IMR-90 (cell line): ENCODE measurements around the gene P2RY2.

Experiments
- BHLHE40 ChIP-seq: fragments of 150-350 bp; IDR thresholded peaks from 2 replicates; pipeline ENCODE4 v1.6.1; 2016; ENCODE audit warnings: mild to moderate bottlenecking, low read depth, low read length
- CEBPB ChIP-seq: IDR thresholded peaks from 2 replicates; pipeline ENCODE4 v1.6.1; 2012; ENCODE audit warnings: low read depth, low read length, improper control_type of control experiment
- CHD1 ChIP-seq: IDR thresholded peaks from 2 replicates; pipeline ENCODE4 v1.6.1; 2012; ENCODE audit warnings: low read depth, low read length, improper control_type of control experiment
- MAFK ChIP-seq: IDR thresholded peaks from 2 replicates; pipeline ENCODE4 v1.6.1; 2012; ENCODE audit warnings: low read depth, low read length, improper control_type of control experiment
- MXI1 ChIP-seq: IDR thresholded peaks from 2 replicates; pipeline ENCODE4 v1.6.1; 2012; ENCODE audit warnings: low read depth, mild to moderate bottlenecking, low read length, moderate library complexity, borderline replicate concordance
- POLR2A ChIP-seq: IDR thresholded peaks from 2 replicates; pipeline ENCODE4 v1.6.1; 2012; ENCODE audit warnings: mild to moderate bottlenecking, low read depth, low read length
- RAD21 ChIP-seq: IDR thresholded peaks from 2 replicates; pipeline ENCODE4 v1.6.1; 2012; ENCODE audit warnings: low read length, improper control_type of control experiment
- RCOR1 ChIP-seq: IDR thresholded peaks from 2 replicates; pipeline ENCODE4 v1.6.1; 2012; ENCODE audit warnings: mild to moderate bottlenecking, low read length, improper control_type of control experiment; ENCODE audit not compliant: insufficient replicate concordance
- SMC3 ChIP-seq: fragments of 150-350 bp; IDR thresholded peaks from 2 replicates; pipeline ENCODE4 v1.6.1; 2016; ENCODE audit warnings: low read depth, mild to moderate bottlenecking, antibody characterized with exemption, low read length, moderate library complexity
- TF ChIP-seq, protein P1 (sequence below): conservative IDR thresholded peaks from 2 replicates; pipeline ENCODE4 v1.5.1; 2012; ENCODE audit warnings: mild to moderate bottlenecking, low read depth, low read length, improper control_type of control experiment
- TF ChIP-seq, protein P2 (sequence below): fragments of 150-350 bp; IDR thresholded peaks from 2 replicates; pipeline ENCODE4 v1.6.1; 2017; ENCODE audit warnings: mild to moderate bottlenecking, antibody characterized with exemption, low read length, low read depth

DNA sequence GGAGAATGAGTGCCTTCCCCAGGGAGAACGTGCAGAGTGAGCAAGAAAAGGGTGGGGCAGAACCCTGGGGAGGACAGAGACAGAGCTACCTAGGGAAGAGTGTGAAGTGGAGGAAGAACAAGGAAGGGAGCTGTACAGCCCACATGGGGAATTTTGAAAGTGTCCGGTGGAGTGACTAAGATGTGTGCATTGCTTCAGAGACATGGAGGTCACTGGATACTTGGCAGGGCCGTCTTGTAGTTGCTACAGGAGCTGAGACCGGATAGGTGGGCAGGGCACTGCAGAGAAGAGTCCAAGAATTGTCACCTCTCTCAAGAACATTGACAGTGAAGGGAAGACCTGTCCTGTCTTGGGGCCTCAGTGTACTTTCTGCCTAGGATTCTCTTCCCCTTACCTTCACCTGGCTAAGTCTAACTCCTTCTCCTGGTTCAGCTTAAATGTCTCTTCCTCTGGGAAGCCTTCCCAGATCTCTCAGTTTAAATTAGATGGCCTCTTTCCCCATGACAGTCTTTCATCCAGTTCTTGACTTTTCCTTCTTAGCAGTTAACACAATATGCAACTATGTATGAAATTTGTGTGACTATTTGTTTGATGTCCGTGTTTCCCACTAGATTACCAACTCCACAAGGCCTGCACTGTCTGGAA is 44.9 kb downstream of the P2RY2 start:
- TF ChIP-seq, protein P1, sequence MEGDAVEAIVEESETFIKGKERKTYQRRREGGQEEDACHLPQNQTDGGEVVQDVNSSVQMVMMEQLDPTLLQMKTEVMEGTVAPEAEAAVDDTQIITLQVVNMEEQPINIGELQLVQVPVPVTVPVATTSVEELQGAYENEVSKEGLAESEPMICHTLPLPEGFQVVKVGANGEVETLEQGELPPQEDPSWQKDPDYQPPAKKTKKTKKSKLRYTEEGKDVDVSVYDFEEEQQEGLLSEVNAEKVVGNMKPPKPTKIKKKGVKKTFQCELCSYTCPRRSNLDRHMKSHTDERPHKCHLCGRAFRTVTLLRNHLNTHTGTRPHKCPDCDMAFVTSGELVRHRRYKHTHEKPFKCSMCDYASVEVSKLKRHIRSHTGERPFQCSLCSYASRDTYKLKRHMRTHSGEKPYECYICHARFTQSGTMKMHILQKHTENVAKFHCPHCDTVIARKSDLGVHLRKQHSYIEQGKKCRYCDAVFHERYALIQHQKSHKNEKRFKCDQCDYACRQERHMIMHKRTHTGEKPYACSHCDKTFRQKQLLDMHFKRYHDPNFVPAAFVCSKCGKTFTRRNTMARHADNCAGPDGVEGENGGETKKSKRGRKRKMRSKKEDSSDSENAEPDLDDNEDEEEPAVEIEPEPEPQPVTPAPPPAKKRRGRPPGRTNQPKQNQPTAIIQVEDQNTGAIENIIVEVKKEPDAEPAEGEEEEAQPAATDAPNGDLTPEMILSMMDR = no peak
- TF ChIP-seq RAD21 (no peak), RCOR1 (no peak), MAFK (no peak), CHD1 (no peak), SMC3 (no peak), CEBPB (peak; percentile 55; the same call in 1 of the 2 replicates), MXI1 (no peak), POLR2A (no peak), BHLHE40 (no peak)
- TF ChIP-seq, protein P2, sequence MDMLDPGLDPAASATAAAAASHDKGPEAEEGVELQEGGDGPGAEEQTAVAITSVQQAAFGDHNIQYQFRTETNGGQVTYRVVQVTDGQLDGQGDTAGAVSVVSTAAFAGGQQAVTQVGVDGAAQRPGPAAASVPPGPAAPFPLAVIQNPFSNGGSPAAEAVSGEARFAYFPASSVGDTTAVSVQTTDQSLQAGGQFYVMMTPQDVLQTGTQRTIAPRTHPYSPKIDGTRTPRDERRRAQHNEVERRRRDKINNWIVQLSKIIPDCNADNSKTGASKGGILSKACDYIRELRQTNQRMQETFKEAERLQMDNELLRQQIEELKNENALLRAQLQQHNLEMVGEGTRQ = no peak
